Measurements from ENCODE around the gene RCC2.

Gene RCC2

DNA sequence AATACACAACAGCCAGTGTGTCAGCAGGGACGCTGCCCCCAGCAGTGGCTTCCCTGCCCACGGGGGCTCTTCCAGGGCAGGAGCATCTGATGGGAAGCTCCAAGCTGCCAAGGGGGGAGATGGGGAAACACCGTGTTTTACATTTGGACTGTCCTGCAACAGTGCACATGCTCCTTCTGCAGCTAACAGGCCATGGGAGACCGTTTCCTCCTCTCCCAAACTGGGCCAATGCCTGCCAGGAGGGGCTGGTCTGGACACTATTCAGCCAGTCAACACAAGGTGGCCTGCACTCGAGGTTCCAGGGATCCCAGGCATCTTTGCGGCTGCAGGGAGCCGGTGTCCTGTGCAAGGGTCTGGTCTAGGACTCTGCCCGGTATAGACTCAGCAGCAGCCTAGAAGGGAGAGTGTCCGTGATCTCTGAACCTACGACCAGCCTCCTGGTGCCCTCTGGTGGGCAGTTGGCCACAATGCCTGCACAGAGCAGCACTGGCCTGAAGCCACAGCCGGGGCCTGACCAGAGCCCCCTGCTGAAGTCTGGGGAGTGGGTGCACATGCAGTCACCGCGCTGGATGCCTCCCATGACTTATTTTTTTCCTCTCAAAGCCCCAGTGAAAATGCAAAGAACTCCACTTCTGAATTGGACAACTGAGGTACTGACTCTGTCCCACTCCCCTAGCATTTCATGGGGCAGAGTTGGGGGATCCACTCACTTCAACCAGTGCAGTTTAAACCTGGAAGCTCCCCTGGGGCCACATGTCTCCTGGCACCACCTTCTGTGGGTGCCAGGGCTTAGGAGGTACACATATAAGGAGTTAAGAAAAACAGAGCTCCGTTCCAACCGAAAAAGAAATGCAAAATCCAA is 33.3 kb downstream of the RCC2 start:
- peak; percentile 40 for DNase-seq (ENCODE audit: low read depth, low spot score)
- TF ChIP-seq ZNF274 (IDR thresholded peaks at IDR 0.05; ENCODE audit: low read depth, low read length) (no peak), SUZ12 (IDR thresholded peaks at IDR 0.05; ENCODE audit: extremely low read depth, insufficient read depth, insufficient read length) (no peak), YY1 (IDR thresholded peaks at IDR 0.05; ENCODE audit: insufficient read depth, insufficient read length) (no peak)
- H3K36me3 ChIP-seq (ENCODE audit: insufficient read depth, insufficient read length, low read length), result peaks cover 50% of the 10 kb centered on the region
- no peak overlapping the region for H3K4me3 ChIP-seq (ENCODE audit: insufficient read length, low read depth)
- no peaks in the 10 kb centered on the region for H3K9me3 ChIP-seq (ENCODE audit: insufficient read depth, low read length)
- peak overlapping the region; percentile 15 for H3K9ac ChIP-seq (ENCODE audit: insufficient read length, low read depth)
- peaks cover 21% of the 10 kb centered on the region for H3K4me1 ChIP-seq (ENCODE audit: insufficient read depth, insufficient read length)
- H3K27me3 ChIP-seq (ENCODE audit: insufficient read depth, insufficient read length), result no peaks in the 10 kb centered on the region

DNA sequence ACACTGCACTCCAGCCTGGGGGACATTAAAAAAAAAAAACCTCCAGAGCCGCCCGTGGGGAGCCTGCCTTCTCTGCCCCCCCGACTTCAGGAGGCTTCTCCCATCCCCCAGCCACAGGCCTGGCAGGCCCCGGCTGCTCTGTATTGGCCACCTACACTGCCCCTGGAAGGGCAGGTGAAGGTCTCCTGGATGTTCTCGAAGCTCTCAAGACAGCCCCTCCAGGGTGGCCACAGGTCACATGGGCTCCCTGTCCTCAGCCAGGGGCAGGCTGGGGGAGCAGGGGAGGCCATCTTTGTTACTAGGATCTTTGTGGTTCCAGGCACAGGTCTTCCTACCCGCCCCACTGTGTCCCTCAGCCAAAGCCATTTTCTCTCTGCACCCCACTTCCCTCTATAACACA is 34.7 kb downstream of the RCC2 start:
- H3K9me3 ChIP-seq (ENCODE audit: insufficient read depth, low read length), result no peaks in the 10 kb centered on the region
- H3K9ac ChIP-seq (ENCODE audit: insufficient read length, low read depth), result no peak overlapping the region
- peaks cover 37% of the 10 kb centered on the region for H3K36me3 ChIP-seq (ENCODE audit: insufficient read depth, insufficient read length, low read length)
- H3K4me1 ChIP-seq (ENCODE audit: insufficient read depth, insufficient read length), result peaks cover 23% of the 10 kb centered on the region
- H3K27me3 ChIP-seq (ENCODE audit: insufficient read depth, insufficient read length), result no peaks in the 10 kb centered on the region
- TF ChIP-seq ZNF274 (IDR thresholded peaks at IDR 0.05; ENCODE audit: low read depth, low read length) (no peak), SUZ12 (IDR thresholded peaks at IDR 0.05; ENCODE audit: extremely low read depth, insufficient read depth, insufficient read length) (no peak), YY1 (IDR thresholded peaks at IDR 0.05; ENCODE audit: insufficient read depth, insufficient read length) (no peak)
- DNase-seq (ENCODE audit: low read depth, low spot score), result no peak
- H3K4me3 ChIP-seq (ENCODE audit: insufficient read length, low read depth), result no peak overlapping the region

DNA sequence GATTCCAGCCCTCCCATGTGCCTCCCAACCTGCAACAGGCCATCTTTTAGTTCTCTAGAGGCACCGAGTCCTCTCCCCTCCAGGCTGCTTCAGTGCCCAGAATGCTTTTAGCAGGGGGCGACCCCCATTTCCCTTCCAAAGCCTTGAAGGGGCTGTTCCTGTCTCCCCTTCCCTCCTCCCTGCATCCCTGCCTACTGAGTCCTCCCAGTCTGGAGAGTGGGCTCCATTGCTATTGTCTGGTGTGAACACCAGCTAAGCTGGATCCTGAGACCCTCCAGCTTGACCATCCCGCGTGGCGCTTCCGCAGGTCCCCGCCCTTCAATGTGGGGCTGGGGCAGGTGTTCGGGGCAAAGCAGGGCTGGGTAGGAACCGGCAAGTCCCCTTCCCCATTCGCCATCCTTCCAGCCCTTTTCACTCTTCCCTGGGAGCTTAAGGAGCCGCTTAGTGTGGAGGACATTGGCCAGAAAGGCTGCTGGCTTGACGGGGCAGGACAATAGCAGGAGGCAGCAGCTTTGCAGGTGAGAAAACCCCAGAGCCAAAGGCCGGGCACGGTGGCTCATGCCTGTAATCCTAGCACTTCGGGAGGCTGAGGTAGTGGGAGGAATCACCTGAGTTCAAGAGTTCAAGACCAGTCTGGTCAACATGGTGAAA is 35.3 kb downstream of the RCC2 start:
- H3K36me3 ChIP-seq (ENCODE audit: insufficient read depth, insufficient read length, low read length), result peaks cover 30% of the 10 kb centered on the region
- no peak for DNase-seq (ENCODE audit: low read depth, low spot score)
- TF ChIP-seq SUZ12 (IDR thresholded peaks at IDR 0.05; ENCODE audit: extremely low read depth, insufficient read depth, insufficient read length), result no peak
- no peak for TF ChIP-seq YY1 (IDR thresholded peaks at IDR 0.05; ENCODE audit: insufficient read depth, insufficient read length)
- no peaks in the 10 kb centered on the region for H3K9me3 ChIP-seq (ENCODE audit: insufficient read depth, low read length)
- H3K4me1 ChIP-seq (ENCODE audit: insufficient read depth, insufficient read length), result peaks cover 18% of the 10 kb centered on the region
- H3K9ac ChIP-seq (ENCODE audit: insufficient read length, low read depth), result no peak overlapping the region
- H3K4me3 ChIP-seq (ENCODE audit: insufficient read length, low read depth), result no peak overlapping the region
- no peaks in the 10 kb centered on the region for H3K27me3 ChIP-seq (ENCODE audit: insufficient read depth, insufficient read length)

DNA sequence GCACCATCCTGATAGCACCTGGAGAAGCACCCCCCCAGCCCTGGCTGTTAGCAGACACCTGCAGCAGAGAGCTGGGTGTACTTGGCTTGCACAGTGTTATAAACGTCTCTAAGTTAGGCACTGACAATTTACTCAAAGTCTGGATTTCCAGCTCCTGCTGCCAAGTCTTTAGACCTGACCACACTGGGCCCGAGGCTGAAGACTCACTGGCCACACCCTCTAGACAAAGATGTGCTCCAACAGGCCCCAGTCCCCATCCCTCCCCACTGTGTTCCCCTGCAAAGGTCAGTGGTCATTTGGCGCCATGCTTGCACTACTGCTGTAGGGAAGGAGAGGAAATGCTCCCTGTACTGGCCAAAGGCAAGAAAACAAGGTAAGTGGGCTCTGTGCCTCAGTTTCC is 36.4 kb downstream of the RCC2 start:
- no peak overlapping the region for H3K9ac ChIP-seq (ENCODE audit: insufficient read length, low read depth)
- TF ChIP-seq ZNF274 (IDR thresholded peaks at IDR 0.05; ENCODE audit: low read depth, low read length) (no peak), SUZ12 (IDR thresholded peaks at IDR 0.05; ENCODE audit: extremely low read depth, insufficient read depth, insufficient read length) (no peak)

GRCh38 chr1:17401841-17402240 is 37.6 kb downstream of the RCC2 start:
- H3K4me3 ChIP-seq (ENCODE audit: insufficient read length, low read depth), result no peak overlapping the region
- peaks cover 11% of the 10 kb centered on the region for H3K36me3 ChIP-seq (ENCODE audit: insufficient read depth, insufficient read length, low read length)
- no peak for TF ChIP-seq ZNF274 (IDR thresholded peaks at IDR 0.05; ENCODE audit: low read depth, low read length)
- TF ChIP-seq YY1 (IDR thresholded peaks at IDR 0.05; ENCODE audit: insufficient read depth, insufficient read length), result no peak
- TF ChIP-seq SUZ12 (IDR thresholded peaks at IDR 0.05; ENCODE audit: extremely low read depth, insufficient read depth, insufficient read length), result no peak
- H3K4me1 ChIP-seq (ENCODE audit: insufficient read depth, insufficient read length), result peaks cover 15% of the 10 kb centered on the region
- H3K27me3 ChIP-seq (ENCODE audit: insufficient read depth, insufficient read length), result no peaks in the 10 kb centered on the region
- no peak overlapping the region for H3K9ac ChIP-seq (ENCODE audit: insufficient read length, low read depth)
- no peak for DNase-seq (ENCODE audit: low read depth, low spot score)
- no peaks in the 10 kb centered on the region for H3K9me3 ChIP-seq (ENCODE audit: insufficient read depth, low read length)

More for the DNA sequence above, 36.4 kb downstream of the RCC2 start:
- DNase-seq (ENCODE audit: low read depth, low spot score), result no peak
- Histone ChIP-seq H3K9me3 (ENCODE audit: insufficient read depth, low read length) (no peaks in the 10 kb centered on the region), H3K27me3 (ENCODE audit: insufficient read depth, insufficient read length) (no peaks in the 10 kb centered on the region), H3K4me3 (ENCODE audit: insufficient read length, low read depth) (no peak overlapping the region), H3K36me3 (ENCODE audit: insufficient read depth, insufficient read length, low read length) (peaks cover 19% of the 10 kb centered on the region), H3K4me1 (ENCODE audit: insufficient read depth, insufficient read length) (peaks cover 17% of the 10 kb centered on the region)

DNA sequence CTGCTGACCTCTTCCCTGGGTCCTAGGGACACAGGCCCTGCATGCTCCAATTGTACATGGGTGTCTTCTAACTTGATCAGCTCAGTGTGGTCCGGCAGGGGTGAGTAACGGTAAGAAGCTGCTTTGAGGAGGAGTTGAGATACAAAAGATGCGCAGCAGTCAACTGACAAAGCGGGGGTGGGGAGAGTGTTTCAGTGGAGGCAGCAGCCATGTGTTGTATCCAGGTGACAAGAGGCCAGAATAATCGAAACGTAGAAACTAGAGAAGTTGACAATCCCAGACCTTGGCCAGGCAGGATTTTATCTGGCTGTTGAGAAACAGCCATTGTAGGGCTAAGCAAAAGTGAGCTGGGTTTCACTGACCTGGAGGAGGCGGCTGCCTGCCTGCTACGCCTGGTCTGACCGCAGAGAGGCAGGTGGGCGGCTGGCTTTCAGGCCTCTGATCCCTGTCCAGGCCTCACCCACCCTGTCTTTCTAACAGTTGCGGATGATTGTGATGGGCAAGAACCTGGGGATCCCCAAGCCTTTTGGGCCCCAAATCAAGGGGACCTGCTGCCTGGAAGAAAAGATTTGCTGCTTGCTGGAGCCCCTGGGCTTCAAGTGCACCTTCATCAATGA is 38.6 kb downstream of the RCC2 start:
- Histone ChIP-seq H3K36me3 (ENCODE audit: insufficient read depth, insufficient read length, low read length) (peaks cover 3% of the 10 kb centered on the region), H3K4me3 (ENCODE audit: insufficient read length, low read depth) (no peak overlapping the region), H3K9me3 (ENCODE audit: insufficient read depth, low read length) (no peaks in the 10 kb centered on the region), H3K4me1 (ENCODE audit: insufficient read depth, insufficient read length) (peaks cover 12% of the 10 kb centered on the region), H3K27me3 (ENCODE audit: insufficient read depth, insufficient read length) (no peaks in the 10 kb centered on the region), H3K9ac (ENCODE audit: insufficient read length, low read depth) (no peak overlapping the region)
- no peak for DNase-seq (ENCODE audit: low read depth, low spot score)
- TF ChIP-seq SUZ12 (IDR thresholded peaks at IDR 0.05; ENCODE audit: extremely low read depth, insufficient read depth, insufficient read length) (no peak), ZNF274 (IDR thresholded peaks at IDR 0.05; ENCODE audit: low read depth, low read length) (no peak)
